Liver (tissue), 9 donors: ENCODE data around the gene C14orf132. TPM values are rescaled to one million over a fixed set of nuclear protein-coding genes. Genes with fewer than 3 reads are reported as not detected.

Source experiments
- DNase-seq: peaks from one replicate; pipeline ENCODE4 v3.0.0-alpha.2; 2017; ENCODE audit warnings: low spot score
- H3K27ac ChIP-seq, 2 donors: one replicate each; pipeline ENCODE4 v1.7.0; 2013; ENCODE audit warnings: inconsistent platforms in 2 of 2, low read length in 2 of 2, control low read depth in 1 of 2, low read depth in 1 of 2, mild to moderate bottlenecking in 1 of 2
- H3K27me3 ChIP-seq, 4 donors: one replicate each; pipeline versions ENCODE4 v1.6.1 to v1.7.0; 2013; ENCODE audit warnings: low read length in 3 of 4, inconsistent platforms in 1 of 4, mild to moderate bottlenecking in 1 of 4, moderate library complexity in 1 of 4; ENCODE audit not compliant: control insufficient read depth in 4 of 4, insufficient read depth in 4 of 4
- H3K36me3 ChIP-seq, 4 donors: one replicate each; pipeline versions ENCODE4 v1.6.1 to v1.7.0; 2013; ENCODE audit warnings: low read length in 3 of 4, mild to moderate bottlenecking in 3 of 4, low read depth in 1 of 4, moderate library complexity in 1 of 4; ENCODE audit not compliant: control insufficient read depth in 4 of 4, insufficient read depth in 3 of 4
- H3K4me1 ChIP-seq, 4 donors: one replicate each; pipeline versions ENCODE4 v1.6.1 to v1.7.0; 2013; ENCODE audit warnings: low read length in 3 of 4, mild to moderate bottlenecking in 3 of 4, moderate library complexity in 1 of 4; ENCODE audit not compliant: control insufficient read depth in 4 of 4, insufficient read depth in 4 of 4
- H3K4me3 ChIP-seq, 3 donors: one replicate each; pipeline versions ENCODE4 v1.6.1 to v1.7.0; 2013; ENCODE audit warnings: low read length in 3 of 3, control low read depth in 1 of 3, low read depth in 1 of 3, mild to moderate bottlenecking in 1 of 3
- H3K9ac ChIP-seq, 2 donors: one replicate each; pipeline ENCODE4 v1.7.0; 2013; ENCODE audit warnings: low read length in 2 of 2, mild to moderate bottlenecking in 2 of 2, moderate library complexity in 2 of 2, control low read depth in 1 of 2, low read depth in 1 of 2
- H3K9me3 ChIP-seq, 4 donors: one replicate each; pipeline versions ENCODE4 v1.6.1 to v1.7.0; 2013; ENCODE audit warnings: low read length in 3 of 4; ENCODE audit not compliant: control insufficient read depth in 4 of 4
- EGR1 ChIP-seq, 2 donors: IDR thresholded peaks; 2 replicates each; pipeline ENCODE4 v1.6.1; 2016 to 2018; ENCODE audit warnings: antibody characterized with exemption in 2 of 2, low read depth in 2 of 2
- FOXA1 ChIP-seq: IDR thresholded peaks from 2 replicates; pipeline ENCODE4 v1.6.1; 2016; ENCODE audit warnings: antibody characterized with exemption
- FOXA2 ChIP-seq: IDR thresholded peaks from 2 replicates; pipeline ENCODE4 v1.6.1; 2016; ENCODE audit warnings: antibody characterized with exemption
- GABPA ChIP-seq, 2 donors: IDR thresholded peaks in 1 of 2; conservative IDR thresholded peaks in 1 of 2; 2 replicates each; pipeline ENCODE4 v1.6.1; 2016; ENCODE audit warnings: antibody characterized with exemption in 2 of 2, mild to moderate bottlenecking in 1 of 2, moderate library complexity in 1 of 2
- HNF4A ChIP-seq, 2 donors: conservative IDR thresholded peaks; 2 replicates each; pipeline ENCODE4 v1.6.1; 2016; ENCODE audit warnings: antibody characterized with exemption in 2 of 2, mild to moderate bottlenecking in 2 of 2
- HNF4G ChIP-seq: IDR thresholded peaks from 2 replicates; pipeline ENCODE4 v1.6.1; 2016; ENCODE audit warnings: antibody characterized with exemption
- JUND ChIP-seq, 2 donors: IDR thresholded peaks; 2 replicates each; pipeline ENCODE4 v1.6.1; 2016; ENCODE audit warnings: antibody characterized with exemption in 2 of 2
- NR2F2 ChIP-seq: IDR thresholded peaks from 2 replicates; pipeline ENCODE4 v1.6.1; 2016; ENCODE audit warnings: antibody characterized with exemption
- RAD21 ChIP-seq, 2 donors: IDR thresholded peaks; 2 replicates each; pipeline ENCODE4 v1.6.1; 2016; ENCODE audit warnings: antibody characterized with exemption in 2 of 2, mild to moderate bottlenecking in 2 of 2
- RXRA ChIP-seq, 2 donors: IDR thresholded peaks; 2 replicates each; pipeline ENCODE4 v1.6.1; 2017 to 2018; ENCODE audit warnings: antibody characterized with exemption in 2 of 2, mild to moderate bottlenecking in 1 of 2
- TAF1 ChIP-seq: conservative IDR thresholded peaks from 2 replicates; pipeline ENCODE4 v1.6.1; 2016; ENCODE audit warnings: antibody characterized with exemption, mild to moderate bottlenecking
- YY1 ChIP-seq: IDR thresholded peaks from 2 replicates; pipeline ENCODE4 v1.6.1; 2016; ENCODE audit warnings: antibody characterized with exemption, mild to moderate bottlenecking
- WGBS: extraction: QIAGEN DNeasy Blood & Tissue Kit; methylation state at CpG from one replicate; pipeline ENCODE4 v1.1.7; 2013; 5-methylcytosine and 5-hydroxymethylcytosine counted together
- polyA plus RNA-seq, 2 donors: library from polyadenylated mRNA; stranded (reverse) in 1 of 2; unstranded in 1 of 2; fragments of 200-250 nt in 1 of 2; fragments of >200 nt in 1 of 2; fragmentation: Nextera tagmentation in 1 of 2; extraction: Ambion mirVana in 1 of 2; gene quantifications; one replicate each; pipeline versions ENCODE4 v1.2.1 to v1.2.3, GENCODE V29; 2013 to 2015
- total RNA-seq, 2 donors: library from RNA; depleted of rRNA; stranded (reverse); fragments of >200 nt; gene quantifications; one replicate each; pipeline ENCODE4 v1.2.3, GENCODE V29; 2014
- TF ChIP-seq, protein P1 (sequence below): fragments of 150-350 bp; IDR thresholded peaks from 2 replicates; pipeline ENCODE4 v1.5.1; 2017; ENCODE audit warnings: improper control_type of control experiment, low read depth, low read length; ENCODE audit not compliant: missing input control
- TF ChIP-seq, protein P2 (sequence below): IDR thresholded peaks from 2 replicates; pipeline ENCODE4 v1.6.1; 2016; ENCODE audit warnings: antibody characterized with exemption
- TF ChIP-seq, protein P3 (sequence below): IDR thresholded peaks from 2 replicates; pipeline ENCODE4 v1.6.1; 2016; ENCODE audit warnings: antibody characterized with exemption
- TF ChIP-seq, protein P4 (sequence below): IDR thresholded peaks from 2 replicates; pipeline ENCODE4 v1.6.1; 2016; ENCODE audit warnings: antibody characterized with exemption, mild to moderate bottlenecking
- TF ChIP-seq, protein P5 (sequence below): IDR thresholded peaks from 2 replicates; pipeline ENCODE4 v1.6.1; 2016; ENCODE audit warnings: antibody characterized with exemption
- donor health status: healthy.
- donor health status: healthy.
- donor health status: healthy.
- donor health status: healthy.
- donor health status: healthy.

C14orf132 gene
- total and polyA plus RNA-seq, 4 donors = 1.8 to 3.0 (median 2.1) TPM

DNA sequence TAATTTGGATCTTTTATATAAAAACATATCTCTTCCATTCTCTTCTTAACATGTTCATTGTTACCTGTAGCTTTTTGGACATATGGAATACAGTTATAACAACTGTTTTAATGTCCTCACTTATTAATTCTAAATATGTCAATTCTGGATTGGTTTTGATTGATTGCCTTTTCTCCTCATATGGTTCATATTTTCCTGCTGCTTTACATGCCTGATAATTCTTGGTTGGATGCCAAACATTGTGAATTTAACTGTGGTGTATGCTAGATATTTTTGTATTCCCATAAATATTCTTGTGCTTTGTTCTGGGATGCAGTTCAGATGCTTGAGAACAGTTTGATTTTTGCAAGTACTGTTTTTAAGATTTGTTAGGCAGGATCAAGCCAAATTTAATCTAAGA, 10.8 kb downstream of the C14orf132 start:
- no peaks in the 10 kb centered on the region for H3K36me3 ChIP-seq
- DNase-seq = no peak
- TF ChIP-seq EGR1 (IDR thresholded peaks at IDR 0.05; ENCODE audit: low read depth in 2 of 2) (no peak), JUND (IDR thresholded peaks at IDR 0.05) (no peak), GABPA (IDR thresholded peaks at IDR 0.05 in 1 of 2, conservative IDR thresholded peaks at IDR 0.05 in 1 of 2) (no peak), RXRA (IDR thresholded peaks at IDR 0.05) (no peak), FOXA1 (no peak), RAD21 (IDR thresholded peaks at IDR 0.05) (no peak), FOXA2 (no peak), YY1 (no peak)
- TF ChIP-seq, protein P1, sequence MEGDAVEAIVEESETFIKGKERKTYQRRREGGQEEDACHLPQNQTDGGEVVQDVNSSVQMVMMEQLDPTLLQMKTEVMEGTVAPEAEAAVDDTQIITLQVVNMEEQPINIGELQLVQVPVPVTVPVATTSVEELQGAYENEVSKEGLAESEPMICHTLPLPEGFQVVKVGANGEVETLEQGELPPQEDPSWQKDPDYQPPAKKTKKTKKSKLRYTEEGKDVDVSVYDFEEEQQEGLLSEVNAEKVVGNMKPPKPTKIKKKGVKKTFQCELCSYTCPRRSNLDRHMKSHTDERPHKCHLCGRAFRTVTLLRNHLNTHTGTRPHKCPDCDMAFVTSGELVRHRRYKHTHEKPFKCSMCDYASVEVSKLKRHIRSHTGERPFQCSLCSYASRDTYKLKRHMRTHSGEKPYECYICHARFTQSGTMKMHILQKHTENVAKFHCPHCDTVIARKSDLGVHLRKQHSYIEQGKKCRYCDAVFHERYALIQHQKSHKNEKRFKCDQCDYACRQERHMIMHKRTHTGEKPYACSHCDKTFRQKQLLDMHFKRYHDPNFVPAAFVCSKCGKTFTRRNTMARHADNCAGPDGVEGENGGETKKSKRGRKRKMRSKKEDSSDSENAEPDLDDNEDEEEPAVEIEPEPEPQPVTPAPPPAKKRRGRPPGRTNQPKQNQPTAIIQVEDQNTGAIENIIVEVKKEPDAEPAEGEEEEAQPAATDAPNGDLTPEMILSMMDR = no peak
- TF ChIP-seq, protein P2, sequence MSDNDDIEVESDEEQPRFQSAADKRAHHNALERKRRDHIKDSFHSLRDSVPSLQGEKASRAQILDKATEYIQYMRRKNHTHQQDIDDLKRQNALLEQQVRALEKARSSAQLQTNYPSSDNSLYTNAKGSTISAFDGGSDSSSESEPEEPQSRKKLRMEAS = no peak
- no peaks in the 10 kb centered on the region for H3K9me3 ChIP-seq
- no peaks in the 10 kb centered on the region for H3K27me3 ChIP-seq
- H3K4me1 ChIP-seq = no peaks in the 10 kb centered on the region
- H3K9ac ChIP-seq = no peak overlapping the region
- no peak overlapping the region for H3K27ac ChIP-seq
- H3K4me3 ChIP-seq = no peak overlapping the region

DNA sequence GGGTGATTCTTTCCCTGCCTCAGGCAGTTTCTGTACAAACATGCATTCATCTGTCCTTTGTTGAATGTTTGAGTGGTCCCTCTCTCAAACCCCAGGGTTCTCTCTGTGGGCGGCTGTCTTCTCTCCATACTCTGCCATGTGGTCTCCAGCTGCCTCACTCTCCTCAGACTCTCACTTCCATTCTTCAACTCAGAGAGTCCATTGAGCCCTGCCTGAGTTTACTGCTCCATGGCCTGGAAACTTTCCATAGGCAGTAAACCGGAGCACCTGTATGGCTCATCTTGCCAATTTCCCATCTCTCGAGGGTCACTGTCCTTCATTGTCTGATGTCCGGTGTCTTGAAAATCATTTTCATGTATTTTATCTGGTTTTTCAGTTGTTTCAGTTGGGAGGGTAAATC, 11.3 kb downstream of the C14orf132 start:
- no peak overlapping the region for H3K27ac ChIP-seq
- no peaks in the 10 kb centered on the region for H3K4me1 ChIP-seq
- 92% methylated on average over 4 of the region's 4 CpGs for WGBS
- H3K36me3 ChIP-seq = no peaks in the 10 kb centered on the region
- TF ChIP-seq, protein P1 = no peak
- TF ChIP-seq YY1 (no peak), HNF4G (no peak), JUND (IDR thresholded peaks at IDR 0.05) (no peak), NR2F2 (no peak), TAF1 (no peak), GABPA (IDR thresholded peaks at IDR 0.05 in 1 of 2, conservative IDR thresholded peaks at IDR 0.05 in 1 of 2) (no peak), FOXA1 (no peak), FOXA2 (no peak), HNF4A (conservative IDR thresholded peaks at IDR 0.05) (no peak), RXRA (IDR thresholded peaks at IDR 0.05) (no peak), RAD21 (IDR thresholded peaks at IDR 0.05) (no peak), EGR1 (IDR thresholded peaks at IDR 0.05; ENCODE audit: low read depth in 2 of 2) (no peak)
- TF ChIP-seq, protein P3, sequence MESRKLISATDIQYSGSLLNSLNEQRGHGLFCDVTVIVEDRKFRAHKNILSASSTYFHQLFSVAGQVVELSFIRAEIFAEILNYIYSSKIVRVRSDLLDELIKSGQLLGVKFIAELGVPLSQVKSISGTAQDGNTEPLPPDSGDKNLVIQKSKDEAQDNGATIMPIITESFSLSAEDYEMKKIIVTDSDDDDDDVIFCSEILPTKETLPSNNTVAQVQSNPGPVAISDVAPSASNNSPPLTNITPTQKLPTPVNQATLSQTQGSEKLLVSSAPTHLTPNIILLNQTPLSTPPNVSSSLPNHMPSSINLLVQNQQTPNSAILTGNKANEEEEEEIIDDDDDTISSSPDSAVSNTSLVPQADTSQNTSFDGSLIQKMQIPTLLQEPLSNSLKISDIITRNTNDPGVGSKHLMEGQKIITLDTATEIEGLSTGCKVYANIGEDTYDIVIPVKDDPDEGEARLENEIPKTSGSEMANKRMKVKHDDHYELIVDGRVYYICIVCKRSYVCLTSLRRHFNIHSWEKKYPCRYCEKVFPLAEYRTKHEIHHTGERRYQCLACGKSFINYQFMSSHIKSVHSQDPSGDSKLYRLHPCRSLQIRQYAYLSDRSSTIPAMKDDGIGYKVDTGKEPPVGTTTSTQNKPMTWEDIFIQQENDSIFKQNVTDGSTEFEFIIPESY = no peak
- TF ChIP-seq, protein P4, sequence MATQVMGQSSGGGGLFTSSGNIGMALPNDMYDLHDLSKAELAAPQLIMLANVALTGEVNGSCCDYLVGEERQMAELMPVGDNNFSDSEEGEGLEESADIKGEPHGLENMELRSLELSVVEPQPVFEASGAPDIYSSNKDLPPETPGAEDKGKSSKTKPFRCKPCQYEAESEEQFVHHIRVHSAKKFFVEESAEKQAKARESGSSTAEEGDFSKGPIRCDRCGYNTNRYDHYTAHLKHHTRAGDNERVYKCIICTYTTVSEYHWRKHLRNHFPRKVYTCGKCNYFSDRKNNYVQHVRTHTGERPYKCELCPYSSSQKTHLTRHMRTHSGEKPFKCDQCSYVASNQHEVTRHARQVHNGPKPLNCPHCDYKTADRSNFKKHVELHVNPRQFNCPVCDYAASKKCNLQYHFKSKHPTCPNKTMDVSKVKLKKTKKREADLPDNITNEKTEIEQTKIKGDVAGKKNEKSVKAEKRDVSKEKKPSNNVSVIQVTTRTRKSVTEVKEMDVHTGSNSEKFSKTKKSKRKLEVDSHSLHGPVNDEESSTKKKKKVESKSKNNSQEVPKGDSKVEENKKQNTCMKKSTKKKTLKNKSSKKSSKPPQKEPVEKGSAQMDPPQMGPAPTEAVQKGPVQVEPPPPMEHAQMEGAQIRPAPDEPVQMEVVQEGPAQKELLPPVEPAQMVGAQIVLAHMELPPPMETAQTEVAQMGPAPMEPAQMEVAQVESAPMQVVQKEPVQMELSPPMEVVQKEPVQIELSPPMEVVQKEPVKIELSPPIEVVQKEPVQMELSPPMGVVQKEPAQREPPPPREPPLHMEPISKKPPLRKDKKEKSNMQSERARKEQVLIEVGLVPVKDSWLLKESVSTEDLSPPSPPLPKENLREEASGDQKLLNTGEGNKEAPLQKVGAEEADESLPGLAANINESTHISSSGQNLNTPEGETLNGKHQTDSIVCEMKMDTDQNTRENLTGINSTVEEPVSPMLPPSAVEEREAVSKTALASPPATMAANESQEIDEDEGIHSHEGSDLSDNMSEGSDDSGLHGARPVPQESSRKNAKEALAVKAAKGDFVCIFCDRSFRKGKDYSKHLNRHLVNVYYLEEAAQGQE = no peak
- TF ChIP-seq, protein P5, sequence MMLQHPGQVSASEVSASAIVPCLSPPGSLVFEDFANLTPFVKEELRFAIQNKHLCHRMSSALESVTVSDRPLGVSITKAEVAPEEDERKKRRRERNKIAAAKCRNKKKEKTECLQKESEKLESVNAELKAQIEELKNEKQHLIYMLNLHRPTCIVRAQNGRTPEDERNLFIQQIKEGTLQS = no peak
- H3K27me3 ChIP-seq = no peaks in the 10 kb centered on the region
- no peak overlapping the region for H3K4me3 ChIP-seq
- no peaks in the 10 kb centered on the region for H3K9me3 ChIP-seq
- no peak for DNase-seq
- no peak overlapping the region for H3K9ac ChIP-seq
